NCI-H146 (cell line): ENCODE results near the gene FBXO10.
A peak's percentile ranks its signal among the peaks of the same experiment; 100 is the strongest.
"Not testable (repeated sequence)": the region's sequence is repeated elsewhere in the genome, so short reads cannot be mapped to it uniquely, and the experiment has no call there.

Source experiments
- DNase-seq: peaks from one replicate; lab custom pipeline; 2025; lab: John Stamatoyannopoulos, UW

FBXO10 gene

DNA sequence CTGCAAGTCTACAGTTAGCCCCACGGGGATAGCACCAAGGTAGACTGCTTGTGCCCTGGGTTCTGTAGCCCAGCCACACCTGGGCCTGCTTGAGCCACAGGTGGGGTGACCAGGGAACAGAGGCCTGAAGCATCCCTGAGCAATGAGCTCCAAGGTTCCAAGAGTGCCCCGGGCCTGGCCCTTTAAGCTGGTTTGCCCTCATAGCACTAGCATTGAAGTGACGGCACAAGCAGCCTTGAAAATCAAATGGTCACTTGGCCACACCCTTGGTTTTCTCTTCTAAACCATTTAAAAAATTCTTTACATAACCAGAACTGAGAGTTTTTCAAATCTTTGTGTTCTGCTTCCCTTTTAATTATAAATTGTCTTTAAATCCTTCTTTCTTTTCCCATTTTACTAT, 24.7 kb downstream of the FBXO10 start:
- no peak for DNase-seq

GRCh38 chr9:37550781-37551180, 25.4 kb downstream of the FBXO10 start:
- DNase-seq, result no peak

DNA sequence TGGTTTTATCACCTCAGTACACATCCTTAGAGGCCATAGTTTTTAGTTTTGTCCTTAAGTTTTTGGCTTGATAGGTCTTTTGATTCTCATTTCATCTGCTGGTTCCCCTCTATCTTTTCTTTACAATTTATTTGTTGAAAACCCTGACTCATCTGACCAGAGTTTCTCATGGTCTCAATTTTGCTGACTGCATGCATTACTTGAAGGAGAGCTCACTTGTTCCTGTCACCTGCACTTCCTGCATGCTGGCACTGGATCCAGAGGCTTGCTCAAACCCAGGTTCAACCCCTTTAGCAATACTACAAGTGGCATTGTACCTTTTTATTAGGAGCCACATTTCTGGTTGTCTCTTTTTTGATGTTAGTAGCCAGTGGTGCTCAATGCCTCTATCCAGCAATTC, 26.7 kb downstream of the FBXO10 start:
- DNase-seq, result no peak

DNA sequence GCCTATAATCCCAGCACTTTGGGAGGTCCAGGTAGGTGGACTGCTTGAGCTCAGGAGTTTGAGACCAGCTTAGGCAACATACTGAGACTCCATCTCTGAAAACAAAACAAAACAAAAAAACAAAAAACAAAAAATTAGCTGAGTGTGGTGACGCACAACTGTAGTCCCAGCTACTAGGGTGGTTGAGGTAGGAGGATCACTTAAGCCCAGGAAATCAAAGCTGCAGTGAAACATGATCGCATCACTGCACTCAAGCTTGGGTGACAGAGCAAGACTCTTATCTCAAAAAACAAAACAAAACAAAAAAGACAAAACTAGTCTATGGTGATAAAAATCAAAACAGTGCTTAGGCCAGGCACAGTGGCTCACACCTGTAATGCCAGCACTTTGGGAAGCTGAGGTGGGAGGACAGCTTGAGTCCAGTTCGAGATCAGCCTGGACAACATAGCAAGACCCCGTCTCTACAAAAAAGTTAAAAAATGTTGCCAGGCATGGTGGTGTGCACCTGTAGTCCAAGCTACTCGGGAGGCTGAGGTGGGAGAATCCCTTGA, 28.8 kb downstream of the FBXO10 start:
- no peak for DNase-seq

GRCh38 chr9:37543468-37543867, 32.7 kb downstream of the FBXO10 start:
- no peak for DNase-seq

- DNase-seq, result no peak
Observed at GRCh38 chr9:37542895-37543294, 33.3 kb downstream of the FBXO10 start.

DNA sequence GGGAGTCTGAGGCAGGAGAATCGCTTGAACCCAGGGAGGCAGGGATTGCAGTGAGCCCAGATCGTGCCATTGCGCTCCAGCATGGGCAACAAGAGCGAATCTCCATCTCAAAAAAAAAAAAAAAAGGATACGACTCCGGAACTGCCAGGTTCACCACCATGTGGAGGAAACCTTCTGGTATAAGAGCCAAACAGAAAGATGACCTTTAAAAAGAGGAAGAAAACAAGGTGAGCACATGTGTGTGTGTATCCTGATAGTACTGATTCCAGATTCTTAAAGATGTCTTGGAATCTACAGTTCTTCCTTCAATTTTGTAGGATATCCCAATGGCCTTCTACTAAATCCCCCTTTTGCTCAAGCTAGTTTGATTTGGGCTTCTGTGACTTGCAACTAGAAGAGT, 33.7 kb downstream of the FBXO10 start:
- no peak for DNase-seq

GRCh38 chr9:37541465-37541864, 34.7 kb downstream of the FBXO10 start:
- DNase-seq, result no peak

DNA sequence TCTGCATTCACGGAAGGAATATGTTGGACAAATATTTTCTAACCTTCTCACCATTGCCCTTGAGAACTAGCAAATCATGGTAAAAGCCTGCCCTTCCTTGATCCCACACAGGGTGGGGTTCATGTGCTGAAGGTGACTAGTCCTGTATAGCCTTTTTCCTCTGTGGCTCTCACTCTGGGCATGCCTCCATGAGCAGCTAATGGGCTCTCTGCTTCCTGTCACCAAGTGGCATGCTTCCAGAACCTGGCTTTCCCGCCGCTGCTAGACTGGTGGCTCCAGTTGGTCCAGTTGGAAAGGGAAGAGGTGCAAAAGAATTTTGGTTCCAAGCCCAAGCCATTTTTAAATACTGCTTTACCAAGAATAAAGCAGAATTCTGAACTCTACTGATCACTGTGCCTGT, 35.5 kb downstream of the FBXO10 start:
- no peak for DNase-seq

DNA sequence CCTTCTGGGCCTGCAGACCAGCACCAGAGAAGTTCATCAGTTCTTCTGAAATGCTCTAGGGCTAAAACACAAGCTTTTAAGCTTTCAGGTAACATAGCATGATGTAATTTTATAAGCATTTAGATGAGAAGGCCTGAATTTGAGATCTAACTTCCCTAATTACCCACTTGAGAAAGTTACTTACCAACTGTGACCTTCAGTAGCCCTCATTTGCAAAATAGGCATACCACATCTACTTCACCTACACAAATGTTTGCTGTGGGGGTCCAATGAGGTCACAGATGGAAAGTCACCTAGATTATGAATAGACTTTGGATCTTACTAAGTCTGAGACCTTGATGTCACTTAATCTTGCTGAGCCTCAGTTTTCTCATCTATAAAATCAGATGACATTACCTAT, 36.5 kb downstream of the FBXO10 start:
- DNase-seq, result no peak

- DNase-seq, result no peak
Observed at GRCh38 chr9:37538099-37538498, 38.1 kb downstream of the FBXO10 start.

DNA sequence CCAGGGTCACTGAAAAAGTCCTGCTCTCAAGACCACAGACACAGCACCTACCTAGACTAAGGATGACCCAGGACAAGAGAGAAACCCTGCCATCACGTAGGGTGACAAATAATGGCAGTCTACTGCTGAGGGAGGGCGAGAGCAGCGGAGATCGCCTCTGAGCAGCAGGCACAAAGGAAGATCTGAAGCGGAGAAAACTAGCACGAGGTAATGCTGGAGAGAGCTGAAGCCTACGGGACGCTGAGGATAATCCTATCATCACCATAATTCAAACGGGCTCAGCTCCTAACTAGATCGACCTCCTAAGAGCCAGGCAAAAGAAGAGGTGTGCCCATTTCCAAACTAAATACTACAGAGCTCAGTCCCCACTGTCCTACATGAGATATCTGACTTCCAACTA, 41.3 kb downstream of the FBXO10 start:
- DNase-seq, result no peak

DNA sequence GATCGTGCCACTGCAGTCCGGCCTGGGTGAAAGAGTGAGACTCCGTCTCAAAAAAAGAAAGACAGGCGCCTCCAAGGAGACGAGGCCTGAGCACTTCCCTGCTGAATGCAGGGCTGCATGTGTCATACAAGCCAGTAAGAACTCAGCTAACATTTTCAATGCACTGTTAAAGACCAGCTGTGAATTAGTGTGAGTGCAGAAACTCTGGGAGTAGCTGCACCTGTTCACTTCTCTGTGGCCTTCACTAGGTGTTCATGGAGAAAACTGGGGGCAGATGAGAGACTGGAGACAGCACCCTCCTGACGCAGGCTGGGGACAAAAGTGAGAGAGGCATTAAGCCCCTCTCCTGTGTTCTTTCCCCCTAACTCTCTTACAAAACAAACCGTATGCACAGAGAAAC, 41.8 kb downstream of the FBXO10 start:
- no peak for DNase-seq

DNA sequence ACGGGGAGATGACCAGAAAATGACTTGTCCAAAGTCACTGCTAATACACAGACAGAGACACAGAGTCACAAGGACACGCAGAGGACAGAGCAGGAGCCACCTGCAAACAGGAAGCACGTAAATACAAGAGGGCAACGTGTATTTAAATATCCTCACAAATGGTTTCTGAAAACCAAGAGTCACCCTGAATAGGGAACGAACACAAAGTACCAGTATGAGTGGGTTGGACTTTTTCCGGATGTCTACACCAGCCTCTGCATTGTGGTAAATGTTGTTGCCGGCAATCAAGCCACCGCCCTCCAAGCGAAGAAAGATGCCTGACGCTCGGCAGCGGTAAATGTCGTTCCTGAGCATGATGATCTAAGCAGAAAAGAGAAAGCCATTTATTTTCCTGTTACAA, 44.5 kb downstream of the FBXO10 start:
- DNase-seq, result no peak

- peak; percentile 49 for DNase-seq
Observed at GRCh38 chr9:37528652-37529471, 47.3 kb downstream of the FBXO10 start.

GRCh38 chr9:37523916-37524315, 52.3 kb downstream of the FBXO10 start:
- no peak for DNase-seq

DNA sequence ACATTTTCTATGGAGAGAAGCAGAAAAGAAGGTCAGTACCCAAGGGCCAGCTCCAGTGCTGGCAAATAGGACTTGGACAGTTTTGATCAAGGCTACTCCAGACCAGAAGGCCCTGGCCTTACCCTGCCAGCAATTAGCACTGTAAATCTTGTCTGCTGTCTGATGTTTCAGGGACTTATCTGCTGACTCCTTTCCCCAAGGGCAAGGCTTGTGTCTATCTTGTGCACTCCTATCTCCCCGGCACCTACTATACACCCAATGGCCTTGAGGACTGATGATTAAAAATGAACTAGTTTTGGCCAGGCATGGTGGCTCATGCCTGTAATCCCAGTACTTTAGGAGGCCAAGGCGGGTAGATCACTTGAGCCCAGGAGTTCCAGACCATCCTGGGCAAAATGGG, 53.2 kb downstream of the FBXO10 start:
- DNase-seq, result no peak

GRCh38 chr9:37521111-37521510, 55.1 kb downstream of the FBXO10 start:
- no peak for DNase-seq

- DNase-seq, result no peak
Observed at GRCh38 chr9:37520641-37521040, 55.5 kb downstream of the FBXO10 start.

DNA sequence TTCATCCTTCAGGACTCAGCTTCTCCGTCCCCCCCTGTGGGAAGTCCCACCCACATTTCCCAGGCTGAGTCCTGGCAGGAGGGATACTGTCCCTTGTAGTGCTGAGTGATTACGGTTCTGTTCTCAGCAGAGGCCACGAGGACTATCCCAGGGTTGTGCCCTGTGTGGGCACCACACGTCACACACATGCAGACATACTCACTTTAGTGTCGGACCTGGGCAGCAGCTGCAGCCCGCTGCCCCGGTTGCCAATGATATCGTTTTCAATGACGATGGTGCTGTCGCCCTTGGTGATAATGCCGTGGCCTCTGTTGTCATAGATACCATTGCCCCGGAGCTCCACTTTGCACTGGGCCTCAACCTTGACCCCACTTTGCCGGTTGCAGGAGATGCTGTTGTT, 58.3 kb downstream of the FBXO10 start:
- DNase-seq, result no peak

- no peak for DNase-seq
Observed at GRCh38 chr9:37515620-37516258, 60.4 kb downstream of the FBXO10 start.

GRCh38 chr9:37514999-37515398, 61.2 kb downstream of the FBXO10 start:
- DNase-seq, result no peak

- DNase-seq, result not testable (repeated sequence)
Observed at GRCh38 chr9:37514415-37514814, 61.8 kb downstream of the FBXO10 start.
